ENCODE results near the gene C7. TPM values are rescaled to one million over a fixed set of nuclear protein-coding genes. Genes with fewer than 3 reads are reported as not detected.

C7 gene
- total RNA-seq, 1 experiment from 2014 or later = 11.7 TPM

DNA sequence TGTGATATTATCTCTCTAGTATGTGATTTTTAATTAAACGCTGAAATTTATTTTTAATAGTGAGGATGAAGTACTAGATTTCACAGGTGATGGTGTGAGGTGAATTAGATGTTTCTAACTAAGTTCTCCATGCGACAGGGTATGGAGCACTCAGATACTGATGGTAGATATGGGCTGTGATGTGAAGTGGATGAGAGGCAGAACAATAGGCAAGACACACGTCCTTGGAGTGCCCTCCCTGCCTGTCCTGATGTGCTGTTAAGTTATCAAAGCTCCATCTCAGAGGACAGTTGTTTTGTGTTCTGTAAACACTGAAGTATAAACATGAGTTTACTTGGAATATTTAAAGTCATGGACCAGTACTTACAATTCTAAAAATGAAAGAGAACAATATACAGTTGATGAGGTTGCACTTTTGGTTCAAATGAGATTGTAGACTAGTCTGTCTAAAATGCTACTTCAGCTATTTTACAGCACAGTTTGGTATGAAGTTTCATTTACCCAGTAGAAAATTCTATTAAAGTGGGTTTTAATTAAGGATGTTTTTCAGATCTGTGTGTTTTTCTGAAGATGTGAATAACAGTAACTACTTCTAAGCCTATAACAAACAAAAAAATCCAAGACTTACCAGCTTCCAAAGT, 64.2 kb downstream of the C7 start:
- Histone ChIP-seq H3K36me3 (ENCODE audit: insufficient read depth, low read length, poor library complexity, severe bottlenecking) (no peaks in the 10 kb centered on the region), H3K27ac (ENCODE audit: low read depth, low read length, poor library complexity, severe bottlenecking) (no peak overlapping the region), H3K4me1 (ENCODE audit: insufficient read depth, low read length, poor library complexity, severe bottlenecking) (peaks cover 4% of the 10 kb centered on the region), H3K9me3 (ENCODE audit: low read depth, low read length, poor library complexity, severe bottlenecking) (no peaks in the 10 kb centered on the region), H3K27me3 (replicated peaks; ENCODE audit: insufficient read depth, low read depth, low read length, poor library complexity) (no peaks in the 10 kb centered on the region), H3K4me3 (ENCODE audit: low read depth, low read length, poor library complexity, severe bottlenecking) (no peak overlapping the region)
- intact Hi-C loops (cut with micrococcal nuclease; ENCODE audit: unreplicated experiment) = no loop called here
- CTCF ChIA-PET = no interaction called here
- TF ChIP-seq EZH2 (IDR thresholded peaks at IDR 0.05; ENCODE audit: borderline replicate concordance, low read depth, low read length, poor library complexity, severe bottlenecking) = no peak
- TF ChIP-seq, protein P1, sequence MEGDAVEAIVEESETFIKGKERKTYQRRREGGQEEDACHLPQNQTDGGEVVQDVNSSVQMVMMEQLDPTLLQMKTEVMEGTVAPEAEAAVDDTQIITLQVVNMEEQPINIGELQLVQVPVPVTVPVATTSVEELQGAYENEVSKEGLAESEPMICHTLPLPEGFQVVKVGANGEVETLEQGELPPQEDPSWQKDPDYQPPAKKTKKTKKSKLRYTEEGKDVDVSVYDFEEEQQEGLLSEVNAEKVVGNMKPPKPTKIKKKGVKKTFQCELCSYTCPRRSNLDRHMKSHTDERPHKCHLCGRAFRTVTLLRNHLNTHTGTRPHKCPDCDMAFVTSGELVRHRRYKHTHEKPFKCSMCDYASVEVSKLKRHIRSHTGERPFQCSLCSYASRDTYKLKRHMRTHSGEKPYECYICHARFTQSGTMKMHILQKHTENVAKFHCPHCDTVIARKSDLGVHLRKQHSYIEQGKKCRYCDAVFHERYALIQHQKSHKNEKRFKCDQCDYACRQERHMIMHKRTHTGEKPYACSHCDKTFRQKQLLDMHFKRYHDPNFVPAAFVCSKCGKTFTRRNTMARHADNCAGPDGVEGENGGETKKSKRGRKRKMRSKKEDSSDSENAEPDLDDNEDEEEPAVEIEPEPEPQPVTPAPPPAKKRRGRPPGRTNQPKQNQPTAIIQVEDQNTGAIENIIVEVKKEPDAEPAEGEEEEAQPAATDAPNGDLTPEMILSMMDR (conservative IDR thresholded peaks at IDR 0.05; ENCODE audit: low read depth, low read length) = no peak
- POLR2A ChIA-PET (ENCODE audit: low non-redundant PET) = no interaction called here
- no TSS peak for BruUV-seq (replicated peaks)
- no peak for DNase-seq (ENCODE audit: low spot score)

- Histone ChIP-seq H3K9me3 (ENCODE audit: low read depth, low read length, poor library complexity, severe bottlenecking) (no peaks in the 10 kb centered on the region), H3K27me3 (replicated peaks; ENCODE audit: insufficient read depth, low read depth, low read length, poor library complexity) (no peaks in the 10 kb centered on the region), H3K4me3 (ENCODE audit: low read depth, low read length, poor library complexity, severe bottlenecking) (no peak overlapping the region), H3K36me3 (ENCODE audit: insufficient read depth, low read length, poor library complexity, severe bottlenecking) (no peaks in the 10 kb centered on the region), H3K4me1 (ENCODE audit: insufficient read depth, low read length, poor library complexity, severe bottlenecking) (peaks cover 4% of the 10 kb centered on the region), H3K27ac (ENCODE audit: low read depth, low read length, poor library complexity, severe bottlenecking) (no peak overlapping the region)
- BruUV-seq (replicated peaks) = no TSS peak
- ChIA-PET POLR2A (ENCODE audit: low non-redundant PET) (interaction anchor here (0.5 kb wide), 1 partner anchor 548 kb away, joined by 3 read pairs; no protein-coding TSS in a partner anchor), CTCF (no interaction called here)
- intact Hi-C loops (cut with micrococcal nuclease; ENCODE audit: unreplicated experiment) = no loop called here
- DNase-seq (ENCODE audit: low spot score) = no peak
- TF ChIP-seq, protein P1 (conservative IDR thresholded peaks at IDR 0.05; ENCODE audit: low read depth, low read length) = no peak
- no peak for TF ChIP-seq EZH2 (IDR thresholded peaks at IDR 0.05; ENCODE audit: borderline replicate concordance, low read depth, low read length, poor library complexity, severe bottlenecking)
These were observed 66.7 kb downstream of the C7 start for GRCh38 chr5:40976041-40976440.

- Histone ChIP-seq H3K4me1 (ENCODE audit: insufficient read depth, low read length, poor library complexity, severe bottlenecking) (peaks cover 4% of the 10 kb centered on the region), H3K4me3 (ENCODE audit: low read depth, low read length, poor library complexity, severe bottlenecking) (no peak overlapping the region), H3K27ac (ENCODE audit: low read depth, low read length, poor library complexity, severe bottlenecking) (no peak overlapping the region), H3K36me3 (ENCODE audit: insufficient read depth, low read length, poor library complexity, severe bottlenecking) (no peaks in the 10 kb centered on the region), H3K27me3 (replicated peaks; ENCODE audit: insufficient read depth, low read depth, low read length, poor library complexity) (no peaks in the 10 kb centered on the region), H3K9me3 (ENCODE audit: low read depth, low read length, poor library complexity, severe bottlenecking) (no peaks in the 10 kb centered on the region)
- ChIA-PET CTCF (no interaction called here), POLR2A (ENCODE audit: low non-redundant PET) (no interaction called here)
- intact Hi-C loops (cut with micrococcal nuclease; ENCODE audit: unreplicated experiment) = no loop called here
- no peak for DNase-seq (ENCODE audit: low spot score)
- BruUV-seq (replicated peaks) = no TSS peak
- TF ChIP-seq, protein P1 (conservative IDR thresholded peaks at IDR 0.05; ENCODE audit: low read depth, low read length) = no peak
- TF ChIP-seq EZH2 (IDR thresholded peaks at IDR 0.05; ENCODE audit: borderline replicate concordance, low read depth, low read length, poor library complexity, severe bottlenecking) = no peak
These were observed 67.5 kb downstream of the C7 start for GRCh38 chr5:40976836-40977235.
